GM06990 (cell line): ENCODE measurements around the gene BCL2L13.

Experiments
- DNase-seq: peaks from one replicate; pipeline ENCODE4 v3.0.0-alpha.2; 2011; ENCODE audit not compliant: insufficient read length; ENCODE audit errors: extremely low read depth
- H3K27me3 ChIP-seq: replicated peaks from 2 replicates; pipeline ENCODE4 v1.6.0; 2011; ENCODE audit warnings: low read length; ENCODE audit not compliant: control insufficient read depth, insufficient read depth
- H3K36me3 ChIP-seq: 2 replicates; pipeline ENCODE4 v1.5.1; 2011; ENCODE audit warnings: low read length; ENCODE audit not compliant: control insufficient read depth, insufficient read depth
- H3K4me3 ChIP-seq: replicated peaks from 2 replicates; pipeline ENCODE4 v1.5.1; 2011; ENCODE audit warnings: low read depth, mild to moderate bottlenecking, control low read depth, low read length
- TF ChIP-seq, protein P1 (sequence below): IDR thresholded peaks from 2 replicates; pipeline ENCODE4 v1.5.1; 2011; ENCODE audit warnings: low read length, control low read depth, mild to moderate bottlenecking, inconsistent platforms; ENCODE audit not compliant: insufficient read depth, poor library complexity, severe bottlenecking

Gene BCL2L13

DNA sequence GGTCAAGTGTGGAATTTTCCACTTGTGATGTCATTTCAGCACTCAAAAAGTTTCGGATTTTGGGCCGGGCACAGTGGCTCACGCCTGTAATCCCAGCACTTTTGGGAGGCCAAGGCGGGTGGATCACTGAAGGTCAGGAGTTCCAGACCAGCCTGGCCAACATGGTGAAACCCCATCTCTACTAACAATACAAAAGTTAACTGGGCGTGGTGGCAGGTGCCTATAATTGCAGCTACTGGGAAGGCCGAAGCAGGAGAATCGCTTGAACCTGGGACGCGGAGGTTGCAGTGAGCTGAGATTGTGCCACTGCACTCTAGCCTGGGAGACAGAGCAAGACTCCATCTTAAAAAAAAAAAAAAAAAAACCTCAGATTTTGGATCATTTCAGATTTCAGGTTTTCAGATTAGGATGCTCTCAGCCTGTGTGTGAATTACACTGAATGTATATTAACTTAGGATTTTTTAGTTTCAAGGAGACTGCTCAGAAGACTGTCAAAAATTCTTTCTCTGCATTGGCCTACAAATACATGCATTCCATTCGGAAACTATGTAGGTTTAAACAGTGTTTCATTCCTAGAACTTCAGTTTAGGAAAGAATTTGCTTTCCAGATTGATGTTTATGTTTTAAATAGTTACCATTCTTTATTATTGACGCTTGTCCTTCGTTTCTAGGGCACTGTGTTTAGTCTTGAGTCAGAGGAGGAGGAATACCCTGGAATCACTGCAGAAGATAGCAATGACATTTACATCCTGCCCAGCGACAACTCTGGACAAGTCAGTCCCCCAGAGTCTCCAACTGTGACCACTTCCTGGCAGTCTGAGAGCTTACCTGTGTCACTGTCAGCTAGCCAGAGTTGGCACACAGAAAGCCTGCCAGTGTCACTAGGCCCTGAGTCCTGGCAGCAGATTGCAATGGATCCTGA lies 87.7 kb downstream of the BCL2L13 start:
- no peak for DNase-seq
- no peak overlapping the region for H3K4me3 ChIP-seq
- TF ChIP-seq, protein P1, sequence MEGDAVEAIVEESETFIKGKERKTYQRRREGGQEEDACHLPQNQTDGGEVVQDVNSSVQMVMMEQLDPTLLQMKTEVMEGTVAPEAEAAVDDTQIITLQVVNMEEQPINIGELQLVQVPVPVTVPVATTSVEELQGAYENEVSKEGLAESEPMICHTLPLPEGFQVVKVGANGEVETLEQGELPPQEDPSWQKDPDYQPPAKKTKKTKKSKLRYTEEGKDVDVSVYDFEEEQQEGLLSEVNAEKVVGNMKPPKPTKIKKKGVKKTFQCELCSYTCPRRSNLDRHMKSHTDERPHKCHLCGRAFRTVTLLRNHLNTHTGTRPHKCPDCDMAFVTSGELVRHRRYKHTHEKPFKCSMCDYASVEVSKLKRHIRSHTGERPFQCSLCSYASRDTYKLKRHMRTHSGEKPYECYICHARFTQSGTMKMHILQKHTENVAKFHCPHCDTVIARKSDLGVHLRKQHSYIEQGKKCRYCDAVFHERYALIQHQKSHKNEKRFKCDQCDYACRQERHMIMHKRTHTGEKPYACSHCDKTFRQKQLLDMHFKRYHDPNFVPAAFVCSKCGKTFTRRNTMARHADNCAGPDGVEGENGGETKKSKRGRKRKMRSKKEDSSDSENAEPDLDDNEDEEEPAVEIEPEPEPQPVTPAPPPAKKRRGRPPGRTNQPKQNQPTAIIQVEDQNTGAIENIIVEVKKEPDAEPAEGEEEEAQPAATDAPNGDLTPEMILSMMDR, result no peak
- H3K36me3 ChIP-seq, result peaks cover 8% of the 10 kb centered on the region
- H3K27me3 ChIP-seq, result no peaks in the 10 kb centered on the region

DNA sequence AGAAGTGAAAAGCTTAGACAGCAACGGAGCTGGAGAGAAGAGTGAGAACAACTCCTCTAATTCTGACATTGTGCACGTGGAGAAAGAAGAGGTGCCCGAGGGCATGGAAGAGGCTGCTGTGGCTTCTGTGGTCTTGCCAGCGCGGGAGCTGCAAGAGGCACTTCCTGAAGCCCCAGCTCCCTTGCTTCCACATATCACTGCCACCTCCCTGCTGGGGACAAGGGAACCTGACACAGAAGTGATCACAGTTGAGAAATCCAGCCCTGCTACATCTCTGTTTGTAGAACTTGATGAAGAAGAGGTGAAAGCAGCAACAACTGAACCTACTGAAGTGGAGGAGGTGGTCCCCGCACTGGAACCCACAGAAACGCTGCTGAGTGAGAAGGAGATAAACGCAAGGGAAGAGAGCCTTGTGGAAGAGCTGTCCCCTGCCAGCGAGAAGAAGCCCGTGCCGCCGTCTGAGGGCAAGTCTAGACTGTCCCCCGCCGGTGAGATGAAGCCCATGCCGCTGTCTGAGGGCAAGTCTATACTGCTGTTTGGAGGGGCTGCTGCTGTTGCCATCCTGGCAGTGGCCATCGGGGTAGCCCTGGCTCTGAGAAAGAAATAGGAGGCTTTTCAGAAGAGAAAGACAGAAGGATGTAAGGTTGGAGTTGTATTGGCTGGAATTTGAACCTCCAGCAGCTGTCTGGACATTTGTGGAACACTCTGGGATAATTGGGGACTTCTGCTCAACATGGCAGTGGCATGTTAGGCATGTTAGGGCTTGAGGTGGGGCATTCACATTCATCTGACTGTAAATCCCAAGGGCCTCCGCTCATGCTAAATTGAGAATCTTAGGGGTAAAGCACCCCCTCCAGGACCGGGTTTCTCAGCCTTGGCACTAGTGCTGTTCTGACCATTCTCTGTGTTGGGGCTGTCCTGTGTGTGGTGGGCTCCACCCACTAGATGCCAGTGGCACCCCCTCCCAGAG lies 88.7 kb downstream of the BCL2L13 start:
- H3K36me3 ChIP-seq, result peaks cover 8% of the 10 kb centered on the region
- no peak for DNase-seq
- TF ChIP-seq, protein P1, result no peak
- H3K4me3 ChIP-seq, result no peak overlapping the region
- no peaks in the 10 kb centered on the region for H3K27me3 ChIP-seq

DNA sequence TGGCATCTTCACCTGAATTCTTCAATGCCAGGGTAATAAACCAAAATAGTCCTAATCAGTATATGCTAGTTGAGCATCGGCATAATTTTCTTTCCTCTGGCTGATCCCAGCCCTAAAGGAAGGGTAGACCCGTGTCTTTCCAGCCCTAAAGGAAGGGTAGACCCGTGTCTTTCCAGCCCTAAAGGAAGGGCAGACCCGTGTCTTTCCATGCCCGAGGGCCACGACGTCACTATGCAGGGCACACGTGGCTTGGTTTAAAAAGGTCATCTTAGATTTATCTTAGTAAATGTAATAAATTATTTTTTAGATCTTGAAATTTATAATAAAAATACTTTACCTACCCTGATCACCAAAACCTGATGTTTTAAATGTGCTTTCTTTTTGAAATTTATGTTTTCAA lies 90.2 kb downstream of the BCL2L13 start:
- TF ChIP-seq, protein P1, result no peak
- no peak for DNase-seq
- no peaks in the 10 kb centered on the region for H3K27me3 ChIP-seq
- no peak overlapping the region for H3K4me3 ChIP-seq
- peaks cover 8% of the 10 kb centered on the region for H3K36me3 ChIP-seq

DNA sequence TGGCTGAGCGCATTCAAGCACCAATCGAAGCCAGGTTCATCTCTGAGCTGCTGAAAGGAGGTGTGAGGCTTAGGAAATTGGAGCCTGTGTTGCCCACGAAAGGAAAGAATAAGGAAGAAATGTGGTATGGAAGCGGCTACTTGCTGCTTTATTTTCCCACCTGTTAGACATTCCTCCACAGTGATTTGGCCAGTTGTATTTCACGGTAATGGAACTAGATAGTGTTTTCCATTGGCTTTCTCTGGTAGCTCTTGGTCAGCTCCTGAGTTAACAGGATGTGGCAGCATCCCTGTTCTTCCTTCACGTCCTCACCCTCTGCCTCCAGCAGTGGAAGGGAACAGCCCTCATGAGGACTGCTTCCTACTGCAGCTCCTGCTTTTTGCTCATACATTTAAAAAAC lies 91.0 kb downstream of the BCL2L13 start:
- H3K27me3 ChIP-seq, result no peaks in the 10 kb centered on the region
- peaks cover 8% of the 10 kb centered on the region for H3K36me3 ChIP-seq
- no peak for DNase-seq
- H3K4me3 ChIP-seq, result no peak overlapping the region
- TF ChIP-seq, protein P1, result no peak

DNA sequence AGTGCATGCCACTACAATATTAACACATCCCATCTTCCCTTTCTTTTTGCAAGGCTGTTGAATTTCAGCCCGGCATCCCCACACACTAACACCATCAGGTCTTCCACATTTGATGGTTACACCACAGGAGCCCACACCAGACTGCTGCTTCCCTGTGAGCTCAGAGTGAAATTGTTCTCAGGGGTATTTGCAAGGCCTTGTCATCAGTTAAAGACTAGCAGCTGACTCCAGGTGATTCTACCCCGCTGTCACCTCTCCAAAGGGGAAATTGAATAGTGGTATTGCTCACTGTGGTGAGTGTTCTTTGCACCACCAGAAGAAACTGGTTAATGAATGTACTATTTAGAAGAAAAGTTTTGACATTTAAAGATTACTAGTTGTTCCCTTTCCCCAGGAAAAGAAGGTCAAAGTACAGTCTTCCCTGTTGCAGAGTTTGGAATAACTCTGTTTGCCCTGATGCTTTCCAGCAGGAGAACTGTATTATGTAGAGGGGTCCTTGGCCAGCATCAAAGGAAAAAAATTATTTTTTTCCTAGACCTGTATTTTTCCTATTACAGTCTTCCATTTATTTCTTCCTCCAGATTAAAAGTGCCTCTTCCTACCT lies 93.8 kb downstream of the BCL2L13 start:
- no peak overlapping the region for H3K4me3 ChIP-seq
- no peak for DNase-seq
- peaks cover 12% of the 10 kb centered on the region for H3K36me3 ChIP-seq
- TF ChIP-seq, protein P1, result no peak
- H3K27me3 ChIP-seq, result no peaks in the 10 kb centered on the region
